ENCODE measurements around the gene SLC25A4. TPM values are rescaled to one million over a fixed set of nuclear protein-coding genes. Genes with fewer than 3 reads are reported as not detected.
"Not testable (repeated sequence)": the region's sequence is repeated elsewhere in the genome, so short reads cannot be mapped to it uniquely, and the experiment has no call there.

SLC25A4 gene
- total RNA-seq, 2 experiments from 2014 or later = 4.1 TPM

- Histone ChIP-seq H3K4me3 (ENCODE audit: low read length) (no peak overlapping the region), H3K9me3 (ENCODE audit: control insufficient read depth in 1 of 2, insufficient read depth in 1 of 2, low read length in 2 of 2) (no peaks in the 10 kb centered on the region), H3K27me3 (ENCODE audit: control insufficient read depth in 1 of 2, insufficient read depth in 2 of 2, low read length in 2 of 2) (peaks cover 0 to 5% of the 10 kb centered on the region in 2 experiments), H3K27ac (ENCODE audit: low read depth in 1 of 2, low read length in 2 of 2) (no peak overlapping the region), H3K36me3 (ENCODE audit: insufficient read depth, low read length) (no peaks in the 10 kb centered on the region), H3K4me1 (ENCODE audit: insufficient read depth, low read length) (no peaks in the 10 kb centered on the region)
- peaks cover 27% of the 10 kb centered on the region for H3K27me3 Mint-ChIP-seq
- TF ChIP-seq CTCF (IDR thresholded peaks at IDR 0.05) = no peak
- no peak overlapping the region for H3K27ac Mint-ChIP-seq
- intact Hi-C loops (cut with DNase I, micrococcal nuclease) = no loop called here
- H3K36me3 Mint-ChIP-seq (ENCODE audit: low read depth) = no peaks in the 10 kb centered on the region
- POLR2A ChIA-PET = interaction anchor here (0.7 kb wide), 1 partner anchor 862 kb away, joined by 3 read pairs; no protein-coding TSS in a partner anchor
- H3K4me1 Mint-ChIP-seq (ENCODE audit: low read depth) = no peaks in the 10 kb centered on the region
- no peak overlapping the region for H3K4me3 Mint-ChIP-seq
- no peak for DNase-seq
- H3K9me3 Mint-ChIP-seq = no peaks in the 10 kb centered on the region
- CTCF ChIA-PET = interaction anchor here (0.9 kb wide), 1 partner anchor 10 kb away, joined by 5 read pairs; no protein-coding TSS in a partner anchor
- ATAC-seq (ENCODE audit: poor library complexity) = no peak
Observed at GRCh38 chr4:185106353-185106752, 36.7 kb upstream of the SLC25A4 start.

- H3K4me1 ChIP-seq (ENCODE audit: insufficient read depth, low read length); H3K9me3 ChIP-seq (ENCODE audit: control insufficient read depth in 1 of 2, insufficient read depth in 1 of 2, low read length in 2 of 2); H3K36me3 ChIP-seq (ENCODE audit: insufficient read depth, low read length); H3K36me3 Mint-ChIP-seq (ENCODE audit: low read depth); H3K27me3 ChIP-seq (ENCODE audit: control insufficient read depth in 1 of 2, insufficient read depth in 2 of 2, low read length in 2 of 2); intact Hi-C loops (cut with DNase I, micrococcal nuclease); H3K4me3 Mint-ChIP-seq; H3K4me3 ChIP-seq (ENCODE audit: low read length); H3K9me3 Mint-ChIP-seq; ATAC-seq (ENCODE audit: poor library complexity); H3K27ac Mint-ChIP-seq; DNase-seq; CTCF ChIA-PET; H3K27ac ChIP-seq (ENCODE audit: low read depth in 1 of 2, low read length in 2 of 2); H3K4me1 Mint-ChIP-seq (ENCODE audit: low read depth): not testable (repeated sequence)
- POLR2A ChIA-PET = interaction anchor here (0.6 kb wide), 1 partner anchor 393 kb away, joined by 4 read pairs; no protein-coding TSS in a partner anchor
- H3K27me3 Mint-ChIP-seq = peaks cover 17% of the 10 kb centered on the region
Observed at GRCh38 chr4:185107574-185107973, 35.5 kb upstream of the SLC25A4 start.

- ChIA-PET CTCF (no interaction called here), POLR2A (no interaction called here)
- DNase-seq (no peak), ATAC-seq (ENCODE audit: poor library complexity) (no peak)
- H3K4me1 Mint-ChIP-seq (ENCODE audit: low read depth) = no peaks in the 10 kb centered on the region
- no peaks in the 10 kb centered on the region for H3K9me3 Mint-ChIP-seq
- no peak for TF ChIP-seq CTCF (IDR thresholded peaks at IDR 0.05)
- H3K27me3 Mint-ChIP-seq = peaks cover 13% of the 10 kb centered on the region
- H3K9me3 ChIP-seq (ENCODE audit: control insufficient read depth in 1 of 2, insufficient read depth in 1 of 2, low read length in 2 of 2) = no peaks in the 10 kb centered on the region
- peaks cover 0 to 4% of the 10 kb centered on the region in 2 experiments for H3K27me3 ChIP-seq (ENCODE audit: control insufficient read depth in 1 of 2, insufficient read depth in 2 of 2, low read length in 2 of 2)
- no peak overlapping the region for H3K4me3 Mint-ChIP-seq
- intact Hi-C loops (cut with DNase I, micrococcal nuclease) = no loop called here
- H3K4me1 ChIP-seq (ENCODE audit: insufficient read depth, low read length) = no peaks in the 10 kb centered on the region
- H3K27ac ChIP-seq (ENCODE audit: low read depth in 1 of 2, low read length in 2 of 2) = no peak overlapping the region
- H3K36me3 ChIP-seq (ENCODE audit: insufficient read depth, low read length) = no peaks in the 10 kb centered on the region
- H3K4me3 ChIP-seq (ENCODE audit: low read length) = no peak overlapping the region
- H3K27ac Mint-ChIP-seq = no peak overlapping the region
- H3K36me3 Mint-ChIP-seq (ENCODE audit: low read depth) = no peaks in the 10 kb centered on the region
Observed at GRCh38 chr4:185108185-185108584, 34.9 kb upstream of the SLC25A4 start.

GRCh38 chr4:185108669-185109068 is 34.4 kb upstream of the SLC25A4 start:
- Mint-ChIP-seq H3K9me3 (no peaks in the 10 kb centered on the region), H3K36me3 (ENCODE audit: low read depth) (no peaks in the 10 kb centered on the region), H3K4me3 (no peak overlapping the region), H3K4me1 (ENCODE audit: low read depth) (no peaks in the 10 kb centered on the region), H3K27ac (no peak overlapping the region), H3K27me3 (peaks cover 12% of the 10 kb centered on the region)
- CTCF ChIA-PET = no interaction called here
- POLR2A ChIA-PET = no interaction called here
- peaks cover 0 to 4% of the 10 kb centered on the region in 2 experiments for H3K27me3 ChIP-seq (ENCODE audit: control insufficient read depth in 1 of 2, insufficient read depth in 2 of 2, low read length in 2 of 2)
- no peak overlapping the region for H3K27ac ChIP-seq (ENCODE audit: low read depth in 1 of 2, low read length in 2 of 2)
- no peak overlapping the region for H3K4me3 ChIP-seq (ENCODE audit: low read length)
- no peaks in the 10 kb centered on the region for H3K4me1 ChIP-seq (ENCODE audit: insufficient read depth, low read length)
- H3K36me3 ChIP-seq (ENCODE audit: insufficient read depth, low read length) = no peaks in the 10 kb centered on the region
- TF ChIP-seq CTCF (IDR thresholded peaks at IDR 0.05) = no peak
- no peaks in the 10 kb centered on the region for H3K9me3 ChIP-seq (ENCODE audit: control insufficient read depth in 1 of 2, insufficient read depth in 1 of 2, low read length in 2 of 2)
- ATAC-seq (ENCODE audit: poor library complexity) (no peak), DNase-seq (no peak)
- intact Hi-C loops (cut with DNase I, micrococcal nuclease) = no loop called here

All from CD4-positive, alpha-beta T cell (primary cell).